Nephron (organoid): ENCODE measurements around the gene VENTX.
A peak's percentile ranks its signal among the peaks of the same experiment; 100 is the strongest.

Experiments used
- H3K27ac Mint-ChIP-seq, 3 experiments: 2 replicates each; pipeline ENCODE4 v1.8.0; 2020; ENCODE audit warnings: mixed read lengths in 3 of 3, mild to moderate bottlenecking in 2 of 3, moderate library complexity in 1 of 3
- H3K27me3 Mint-ChIP-seq: 2 replicates; pipeline ENCODE4 v1.8.0; 2021; ENCODE audit warnings: low read depth, mild to moderate bottlenecking, moderate library complexity, mixed read lengths
- H3K36me3 Mint-ChIP-seq: 2 replicates; pipeline ENCODE4 v1.8.0; 2020; ENCODE audit warnings: low read depth, mixed read lengths
- H3K4me1 Mint-ChIP-seq: 2 replicates; pipeline ENCODE4 v1.8.0; 2020; ENCODE audit warnings: mixed read lengths
- H3K4me3 Mint-ChIP-seq, 3 experiments: 2 replicates each; pipeline ENCODE4 v1.8.0; 2020; ENCODE audit warnings: mild to moderate bottlenecking in 3 of 3, mixed read lengths in 3 of 3, moderate library complexity in 2 of 3
- H3K9me3 Mint-ChIP-seq: 2 replicates; pipeline ENCODE4 v1.8.0; 2020; ENCODE audit warnings: mixed read lengths
- TF ChIP-seq, protein P1 (sequence below), 3 experiments: fragments of 200-600 bp; sonication (generic); IDR thresholded peaks; one replicate each; pipeline ENCODE4 v1.5.0; 2021; ENCODE audit warnings: antibody characterized with exemption in 3 of 3; ENCODE audit not compliant: unreplicated experiment in 3 of 3

The VENTX gene

DNA sequence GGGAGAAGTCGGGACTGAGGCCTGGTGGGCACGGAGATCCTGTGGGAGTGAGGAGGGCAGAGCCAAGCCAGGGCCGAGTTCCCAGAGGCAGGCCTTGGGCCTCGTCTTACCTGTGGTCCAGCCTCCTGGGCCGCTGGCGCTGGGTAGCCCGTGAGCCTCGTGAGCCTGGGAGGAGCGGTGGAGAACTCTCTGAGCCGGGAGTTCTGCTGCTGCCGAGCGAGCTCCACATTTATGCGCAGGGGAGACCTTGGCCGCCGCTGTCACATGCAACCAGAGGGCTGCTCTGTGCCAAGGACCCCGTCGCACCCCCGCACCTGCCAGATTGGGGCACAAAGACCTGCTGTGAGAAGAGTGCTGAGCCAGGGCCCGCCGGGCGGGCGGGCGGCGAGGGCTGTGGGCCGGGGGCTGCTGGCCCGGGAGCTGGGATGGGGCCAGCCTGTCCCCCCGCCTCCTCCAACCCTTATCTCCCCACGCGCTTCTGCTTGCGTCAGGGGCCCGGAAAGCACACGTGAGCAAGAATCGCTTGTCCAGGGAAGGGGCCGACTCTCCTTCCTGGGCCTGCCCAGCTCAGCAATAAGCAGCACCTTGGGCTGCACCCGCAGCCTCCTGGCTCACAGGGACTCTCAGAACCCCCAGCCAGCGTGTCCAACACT, 10.2 kb downstream of the VENTX start:
- Mint-ChIP-seq H3K9me3 (no peaks in the 10 kb centered on the region), H3K4me1 (peaks cover 9% of the 10 kb centered on the region), H3K4me3 (no peak overlapping the region), H3K27ac (no peak overlapping the region), H3K27me3 (peaks cover 34% of the 10 kb centered on the region), H3K36me3 (no peaks in the 10 kb centered on the region)
- TF ChIP-seq, protein P1, sequence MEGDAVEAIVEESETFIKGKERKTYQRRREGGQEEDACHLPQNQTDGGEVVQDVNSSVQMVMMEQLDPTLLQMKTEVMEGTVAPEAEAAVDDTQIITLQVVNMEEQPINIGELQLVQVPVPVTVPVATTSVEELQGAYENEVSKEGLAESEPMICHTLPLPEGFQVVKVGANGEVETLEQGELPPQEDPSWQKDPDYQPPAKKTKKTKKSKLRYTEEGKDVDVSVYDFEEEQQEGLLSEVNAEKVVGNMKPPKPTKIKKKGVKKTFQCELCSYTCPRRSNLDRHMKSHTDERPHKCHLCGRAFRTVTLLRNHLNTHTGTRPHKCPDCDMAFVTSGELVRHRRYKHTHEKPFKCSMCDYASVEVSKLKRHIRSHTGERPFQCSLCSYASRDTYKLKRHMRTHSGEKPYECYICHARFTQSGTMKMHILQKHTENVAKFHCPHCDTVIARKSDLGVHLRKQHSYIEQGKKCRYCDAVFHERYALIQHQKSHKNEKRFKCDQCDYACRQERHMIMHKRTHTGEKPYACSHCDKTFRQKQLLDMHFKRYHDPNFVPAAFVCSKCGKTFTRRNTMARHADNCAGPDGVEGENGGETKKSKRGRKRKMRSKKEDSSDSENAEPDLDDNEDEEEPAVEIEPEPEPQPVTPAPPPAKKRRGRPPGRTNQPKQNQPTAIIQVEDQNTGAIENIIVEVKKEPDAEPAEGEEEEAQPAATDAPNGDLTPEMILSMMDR (IDR thresholded peaks at IDR 0.05; ENCODE audit: unreplicated experiment in 3 of 3) = no peak

DNA sequence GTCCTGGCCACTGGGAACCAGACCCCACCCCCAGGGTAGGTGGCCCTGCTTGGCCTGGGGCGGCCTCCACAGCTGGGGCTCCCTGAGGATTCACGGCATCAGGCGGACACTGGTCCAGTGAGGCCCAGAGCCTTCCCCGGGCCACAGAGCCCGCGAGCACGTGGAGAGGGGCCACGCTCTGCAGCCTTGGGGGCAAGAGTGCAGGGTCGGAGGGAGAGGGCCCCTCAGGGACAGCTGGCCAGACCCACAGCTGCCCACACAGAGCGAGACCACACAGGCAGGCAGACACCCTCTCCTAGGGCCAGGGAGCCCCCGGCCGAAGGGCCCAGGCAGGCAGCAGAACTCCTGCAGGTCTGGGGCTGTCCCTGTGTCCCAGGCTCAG, 10.7 kb downstream of the VENTX start:
- Mint-ChIP-seq H3K4me1 (peaks cover 5% of the 10 kb centered on the region), H3K9me3 (no peaks in the 10 kb centered on the region), H3K27ac (no peak overlapping the region), H3K36me3 (no peaks in the 10 kb centered on the region), H3K4me3 (no peak overlapping the region), H3K27me3 (peaks cover 29% of the 10 kb centered on the region)
- TF ChIP-seq, protein P1 (IDR thresholded peaks at IDR 0.05; ENCODE audit: unreplicated experiment in 3 of 3) = no peak

DNA sequence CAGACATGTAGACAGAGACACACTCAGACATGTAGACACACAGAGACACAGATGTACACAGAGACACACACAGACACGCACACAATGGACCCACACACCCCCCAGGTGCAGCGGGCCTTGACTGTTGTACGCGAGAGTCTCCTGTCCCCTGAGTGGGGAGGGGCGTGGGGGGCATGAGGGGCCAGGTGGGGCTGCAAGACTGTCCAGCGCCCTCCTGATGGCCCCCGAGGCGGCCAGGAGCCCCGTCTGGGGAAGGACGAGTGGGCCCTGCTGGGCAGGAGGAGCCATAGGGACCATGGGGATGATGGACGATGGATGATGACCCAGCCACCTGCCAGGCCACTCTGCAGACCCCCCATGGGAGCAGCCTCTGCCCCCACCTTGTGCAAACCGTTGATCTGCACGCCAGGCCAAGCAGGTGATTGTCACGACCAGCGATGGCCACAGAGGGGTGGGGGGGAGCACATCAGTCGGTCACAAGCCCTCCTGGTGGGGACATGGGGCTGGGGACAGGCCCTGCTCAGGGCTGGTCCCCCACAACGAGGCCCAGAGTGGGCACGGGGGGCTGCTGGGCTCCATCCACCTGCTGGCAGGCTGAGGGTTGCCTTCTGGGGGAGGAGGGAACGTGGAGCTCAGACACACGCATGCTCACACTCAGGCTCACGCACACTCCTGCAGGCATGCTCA, 11.6 kb downstream of the VENTX start:
- Mint-ChIP-seq H3K4me3 (peak overlapping the region in 1 of 3 experiments; percentile 46), H3K4me1 (peaks cover 5% of the 10 kb centered on the region), H3K9me3 (no peaks in the 10 kb centered on the region), H3K36me3 (no peaks in the 10 kb centered on the region), H3K27me3 (peaks cover 23% of the 10 kb centered on the region), H3K27ac (no peak overlapping the region)
- TF ChIP-seq, protein P1 (IDR thresholded peaks at IDR 0.05; ENCODE audit: unreplicated experiment in 3 of 3) = no peak

DNA sequence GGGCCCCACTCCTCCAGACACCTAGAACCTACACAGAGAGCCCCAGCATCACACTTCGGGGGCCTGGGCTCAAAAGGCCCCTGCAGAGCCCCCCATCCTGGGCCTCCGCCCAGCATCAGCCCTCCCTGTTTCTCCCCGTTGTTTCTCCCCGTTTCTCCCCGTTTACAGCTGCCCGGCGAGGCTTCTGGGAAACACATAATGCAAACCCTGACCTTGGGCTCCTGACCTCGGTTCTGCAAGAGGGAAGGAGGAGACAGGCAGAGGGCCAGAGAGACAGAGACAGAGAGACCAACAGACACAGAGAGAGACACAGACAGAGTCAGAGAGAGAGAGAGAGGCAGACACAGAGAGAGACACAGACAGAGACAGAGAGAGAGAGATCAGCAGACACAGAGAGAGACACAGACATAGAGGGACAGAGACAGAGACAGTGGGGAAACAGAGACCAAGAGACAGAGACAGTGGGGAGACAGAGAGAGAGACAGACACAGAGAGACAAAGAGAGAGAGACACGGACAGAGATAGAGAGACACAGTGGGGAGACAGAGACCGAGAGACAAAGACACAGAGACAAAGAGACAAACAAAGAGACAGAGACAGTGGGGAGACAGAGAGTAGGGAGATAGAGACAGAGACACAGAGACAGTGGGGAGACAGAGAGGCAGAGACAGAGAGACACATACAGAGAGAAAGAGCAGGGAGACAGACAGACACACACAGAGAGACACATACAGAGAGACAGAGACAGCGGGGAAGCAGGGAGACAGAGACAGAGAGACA, 12.5 kb downstream of the VENTX start:
- no peaks in the 10 kb centered on the region for H3K9me3 Mint-ChIP-seq
- TF ChIP-seq, protein P1 (IDR thresholded peaks at IDR 0.05; ENCODE audit: unreplicated experiment in 3 of 3) = no peak
- no peak overlapping the region for H3K27ac Mint-ChIP-seq
- peaks cover 11% of the 10 kb centered on the region for H3K4me1 Mint-ChIP-seq
- no peaks in the 10 kb centered on the region for H3K36me3 Mint-ChIP-seq
- H3K27me3 Mint-ChIP-seq = peaks cover 26% of the 10 kb centered on the region
- H3K4me3 Mint-ChIP-seq = no peak overlapping the region

DNA sequence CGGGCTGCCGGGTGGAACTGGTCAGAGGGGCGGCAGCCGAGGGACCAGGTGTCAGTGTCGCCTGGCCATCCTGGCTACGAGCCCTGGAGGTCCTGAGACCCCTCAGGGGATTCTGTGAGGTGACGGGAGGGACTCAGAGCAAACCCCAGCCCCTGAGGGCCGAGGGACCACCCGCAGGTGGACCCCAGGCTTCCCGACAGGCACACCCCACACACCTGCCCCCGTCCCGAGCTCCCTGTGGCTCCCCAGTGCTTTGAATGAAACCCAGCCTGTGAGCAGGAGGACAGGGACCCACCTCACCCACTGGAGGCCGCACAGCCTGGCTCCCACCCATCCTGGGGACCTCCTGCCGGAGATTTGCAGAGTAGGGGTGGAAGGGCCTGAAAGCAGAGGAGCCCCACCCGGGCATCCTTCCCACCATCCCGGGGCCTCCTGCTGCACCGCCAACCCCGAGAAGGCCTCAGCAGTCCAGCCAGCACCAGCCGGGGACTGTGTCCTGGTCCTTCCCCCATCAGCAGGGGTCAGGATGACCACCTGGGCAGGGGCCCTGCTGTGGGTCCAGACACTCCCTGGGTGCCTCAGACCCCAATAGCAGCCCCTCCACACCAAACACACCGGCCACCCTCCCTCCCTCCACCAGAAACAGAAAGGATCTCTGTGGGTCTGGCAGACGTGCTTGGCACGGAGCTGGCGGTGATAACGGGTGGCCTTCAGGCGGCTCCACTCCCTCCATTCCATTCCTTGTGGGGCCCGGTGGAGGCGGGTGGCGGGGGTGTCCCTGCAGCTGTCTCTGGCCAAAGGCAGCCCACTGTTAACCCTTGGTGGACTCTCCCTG, 13.9 kb downstream of the VENTX start:
- Mint-ChIP-seq H3K36me3 (no peaks in the 10 kb centered on the region), H3K27ac (no peak overlapping the region), H3K4me1 (peaks cover 11% of the 10 kb centered on the region), H3K27me3 (peaks cover 26% of the 10 kb centered on the region), H3K4me3 (no peak overlapping the region), H3K9me3 (no peaks in the 10 kb centered on the region)
- TF ChIP-seq, protein P1 (IDR thresholded peaks at IDR 0.05; ENCODE audit: unreplicated experiment in 3 of 3) = no peak
